Erythroblast (primary cell): Measurements from ENCODE around the gene TMIGD1.
"Not testable (repeated sequence)": the region's sequence is repeated elsewhere in the genome, so short reads cannot be mapped to it uniquely, and the experiment has no call there.

Experiments used
- DNase-seq, 2 experiments: peaks; one replicate each; lab custom pipeline; 2025; lab: John Stamatoyannopoulos, UW
- GATA1 ChIP-seq: IDR thresholded peaks from 2 replicates; pipeline ENCODE4 v1.6.1; 2011; ENCODE audit warnings: low read depth, mild to moderate bottlenecking, control low read depth, low read length, moderate library complexity
- POLR2A ChIP-seq: IDR thresholded peaks from 2 replicates; pipeline ENCODE4 v1.6.1; 2011; ENCODE audit warnings: mild to moderate bottlenecking, low read length

Gene TMIGD1

DNA sequence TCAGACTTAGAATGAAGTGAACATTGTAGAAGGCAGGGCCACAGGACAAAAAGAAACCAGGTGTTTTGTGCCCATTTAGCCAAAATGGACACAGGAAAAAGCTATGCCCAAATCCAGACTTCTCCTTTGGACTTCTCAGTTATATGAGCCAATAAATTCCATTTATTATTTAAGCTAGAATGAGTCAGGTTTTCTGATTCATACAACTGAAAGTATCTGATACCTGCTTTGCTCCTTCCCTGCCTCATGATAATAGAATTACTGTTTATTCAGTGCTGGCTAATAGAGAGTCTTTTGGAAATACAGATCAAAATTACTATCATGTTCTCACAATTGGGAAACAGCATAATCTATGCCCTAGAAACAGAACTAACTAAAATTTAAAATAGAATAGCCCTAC lies 36.1 kb upstream of the TMIGD1 start:
- TF ChIP-seq GATA1 (no peak), POLR2A (no peak)
- no peak for DNase-seq

DNA sequence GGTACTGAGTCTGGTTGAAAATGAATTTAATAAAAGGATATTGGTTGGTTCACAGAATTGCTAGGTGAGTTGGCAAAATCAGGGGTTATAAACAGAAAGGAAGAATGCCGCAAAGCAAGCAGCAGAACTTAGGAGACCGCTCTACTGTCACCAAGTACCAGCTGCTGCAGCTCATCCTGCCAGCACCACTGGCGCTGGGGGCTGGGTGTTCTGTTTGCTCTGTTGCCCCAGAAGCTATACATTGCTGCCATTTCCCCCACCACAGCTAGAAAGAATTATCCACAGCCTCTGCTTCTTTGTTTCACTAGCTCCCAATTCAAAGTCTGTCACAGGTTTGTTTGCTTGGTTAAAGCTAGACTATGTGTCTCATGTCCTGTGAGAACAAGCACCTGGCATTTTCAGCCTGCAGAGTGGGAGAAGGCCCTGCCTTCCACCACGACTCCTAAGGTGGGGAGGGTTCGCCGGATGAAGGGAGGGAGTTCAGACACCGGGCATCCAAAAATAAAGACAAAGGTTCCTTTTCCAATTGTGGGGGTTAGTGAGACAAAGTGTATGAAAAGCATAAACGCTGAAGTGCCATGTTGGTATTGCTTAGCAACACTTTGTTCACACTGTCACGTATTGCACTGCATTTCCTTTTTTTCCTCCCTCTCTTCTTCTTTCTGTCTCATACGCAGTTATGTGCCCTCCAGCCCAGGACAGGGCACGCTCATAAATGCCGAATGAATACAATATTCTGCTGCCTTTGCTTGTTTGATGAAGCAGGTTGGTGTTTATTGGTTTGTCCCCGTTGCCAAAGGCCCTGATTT lies 35.3 kb upstream of the TMIGD1 start:
- TF ChIP-seq POLR2A (no peak), GATA1 (no peak)
- no peak for DNase-seq

DNA sequence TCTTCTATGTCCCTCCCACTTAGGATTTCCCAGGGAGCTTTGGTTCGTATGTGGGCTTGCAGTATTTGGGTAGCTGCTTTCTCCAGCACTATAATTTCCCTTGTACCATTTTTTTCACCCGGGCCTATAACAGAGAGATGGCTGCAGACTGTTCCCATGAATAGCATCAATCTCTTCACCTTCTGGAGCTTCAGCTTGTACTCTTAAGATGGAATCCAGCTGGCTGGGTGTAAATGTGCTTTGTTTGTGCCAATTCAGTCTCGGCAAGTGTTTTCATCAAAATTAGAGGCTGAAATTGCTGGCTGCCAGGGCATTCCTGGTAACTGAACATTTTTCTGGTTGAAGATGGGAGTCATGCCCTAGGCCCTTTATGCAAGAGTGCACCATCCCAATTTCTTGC lies 32.7 kb upstream of the TMIGD1 start:
- DNase-seq: no peak
- TF ChIP-seq GATA1 (no peak), POLR2A (no peak)

DNA sequence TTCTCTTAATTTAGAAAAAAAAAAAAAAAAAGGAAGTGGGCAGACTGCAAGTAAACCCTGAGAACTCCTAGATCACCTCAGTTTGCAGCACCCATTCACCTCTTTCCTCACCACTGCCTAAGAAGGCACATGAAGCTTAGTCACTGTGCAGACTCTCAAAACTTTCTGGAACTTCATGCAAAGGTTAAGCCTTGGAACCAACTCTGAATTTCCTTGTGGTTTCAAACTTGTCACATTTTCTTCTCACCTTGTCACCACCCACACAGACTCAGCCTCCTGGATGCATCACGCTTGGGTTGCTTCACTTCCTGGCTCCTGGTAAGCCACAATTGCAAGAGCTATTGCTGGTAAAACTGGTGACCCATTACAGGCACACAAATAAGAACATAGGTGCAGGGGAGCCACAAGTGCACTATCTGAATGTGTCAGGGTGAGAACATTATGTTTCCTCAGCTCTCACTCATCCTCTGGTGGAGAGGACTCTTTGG lies 29.9 kb upstream of the TMIGD1 start:
- DNase-seq: no peak
- TF ChIP-seq POLR2A: no peak
- TF ChIP-seq GATA1: no peak

DNA sequence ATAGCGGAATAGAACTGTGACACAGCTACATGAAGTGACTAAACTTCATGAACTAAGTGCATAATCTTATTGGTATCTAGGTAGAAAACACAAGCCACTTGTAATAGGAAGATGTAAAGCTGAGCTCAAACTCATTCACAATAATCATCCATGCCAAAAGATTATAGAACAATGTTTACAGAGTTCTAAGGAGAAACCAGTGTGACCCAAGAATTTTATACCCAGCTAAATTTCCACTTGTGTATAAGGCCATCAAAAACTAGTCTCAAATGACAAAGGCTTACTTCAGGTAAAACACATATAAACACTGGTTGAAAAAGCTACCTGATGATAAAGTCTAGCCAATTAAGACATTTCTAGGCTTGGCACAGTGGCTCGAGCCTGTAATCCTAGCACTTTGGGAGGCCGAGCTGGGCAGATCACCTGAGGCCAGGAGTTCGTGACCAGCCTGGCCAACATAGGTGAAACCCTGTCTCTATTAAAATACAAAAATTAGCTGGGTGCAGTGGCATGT lies 28.0 kb upstream of the TMIGD1 start:
- DNase-seq: no peak
- TF ChIP-seq GATA1 (no peak), POLR2A (no peak)

DNA sequence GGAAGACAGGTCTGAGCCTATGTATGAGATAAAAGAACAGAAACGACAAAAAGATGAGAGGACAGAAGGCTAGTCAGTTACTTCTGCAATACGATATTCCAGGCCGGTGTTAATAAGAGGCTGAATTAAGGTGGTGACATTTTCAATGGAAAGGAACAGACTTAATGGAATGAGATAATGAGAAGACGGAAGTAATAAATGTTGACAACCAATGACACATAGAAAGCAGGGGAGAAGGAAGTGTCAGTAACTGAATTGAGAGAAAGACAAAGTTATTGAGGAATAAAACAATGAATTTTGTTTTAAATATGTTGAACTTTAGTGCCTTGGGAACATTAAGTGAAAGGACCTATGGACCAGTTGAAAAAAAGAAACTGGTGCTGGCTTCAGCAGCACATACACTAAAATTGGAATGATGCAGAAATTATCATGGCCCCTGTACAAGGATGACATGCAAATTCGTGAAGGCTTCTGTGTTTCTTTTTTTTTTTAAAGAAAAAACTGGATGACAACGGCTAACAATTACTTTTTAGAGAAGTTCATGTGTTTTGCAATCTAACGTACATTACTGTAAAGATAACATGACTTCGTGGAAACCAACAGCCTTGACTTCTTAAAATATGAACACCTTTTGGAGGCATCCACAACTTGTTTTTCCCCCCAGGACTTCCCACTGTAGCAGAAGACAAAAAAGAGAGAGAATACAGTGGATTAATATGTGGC lies 26.4 kb upstream of the TMIGD1 start:
- TF ChIP-seq GATA1 (no peak), POLR2A (no peak)
- DNase-seq: no peak

DNA sequence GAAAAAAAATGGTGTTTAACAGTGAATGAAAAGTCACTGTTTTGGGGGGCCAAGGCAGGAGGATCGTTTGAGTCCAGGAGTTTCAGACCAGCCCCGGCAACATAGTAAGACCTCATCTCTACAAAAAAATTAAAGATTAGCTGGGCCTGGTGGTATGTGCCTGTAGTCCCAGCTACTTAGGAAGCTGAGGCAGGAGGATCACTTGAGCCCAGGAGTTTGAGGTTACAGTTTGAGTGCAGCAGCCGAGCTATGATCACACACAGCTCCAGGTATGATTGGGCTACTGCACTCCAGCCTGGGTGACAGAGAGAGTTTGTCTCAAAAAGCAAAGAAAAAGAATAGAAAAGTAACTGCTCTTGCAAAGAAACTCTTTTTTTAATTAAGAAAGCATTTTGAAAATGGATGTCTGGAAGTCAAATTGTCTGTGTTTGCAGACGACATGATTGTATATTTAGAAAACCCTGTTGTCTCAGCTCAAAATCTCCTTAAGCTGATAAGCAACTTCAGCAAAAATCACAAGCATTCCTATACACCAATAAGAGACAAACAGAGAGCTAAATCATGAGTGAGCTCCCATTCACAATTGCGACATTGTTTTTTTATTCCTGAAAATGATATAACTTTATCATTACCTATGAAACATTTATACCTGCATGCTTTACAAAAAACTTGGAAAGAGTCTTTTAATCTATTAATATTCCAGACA lies 24.4 kb upstream of the TMIGD1 start:
- no peak for DNase-seq
- no peak for TF ChIP-seq GATA1
- TF ChIP-seq POLR2A: no peak

DNA sequence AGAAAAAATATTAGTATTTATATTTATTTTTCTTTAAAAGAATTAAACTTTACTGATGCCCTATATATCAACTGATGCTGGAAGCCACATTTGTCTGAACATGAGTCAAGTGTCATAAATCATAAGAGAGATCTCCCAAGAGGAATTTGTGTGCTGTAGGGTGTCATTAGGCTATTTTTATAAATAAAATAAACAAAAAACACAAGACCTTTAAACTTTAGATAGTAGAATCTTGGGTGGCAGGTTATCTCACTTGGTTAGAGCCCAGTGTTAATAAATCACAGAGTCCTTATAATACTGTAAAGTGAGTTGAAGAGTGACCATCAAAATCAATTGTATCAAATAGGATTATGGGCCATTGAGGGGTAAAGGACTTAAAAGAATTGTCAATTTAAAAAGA lies 23.6 kb upstream of the TMIGD1 start:
- DNase-seq: no peak
- TF ChIP-seq POLR2A (no peak), GATA1 (no peak)

DNA sequence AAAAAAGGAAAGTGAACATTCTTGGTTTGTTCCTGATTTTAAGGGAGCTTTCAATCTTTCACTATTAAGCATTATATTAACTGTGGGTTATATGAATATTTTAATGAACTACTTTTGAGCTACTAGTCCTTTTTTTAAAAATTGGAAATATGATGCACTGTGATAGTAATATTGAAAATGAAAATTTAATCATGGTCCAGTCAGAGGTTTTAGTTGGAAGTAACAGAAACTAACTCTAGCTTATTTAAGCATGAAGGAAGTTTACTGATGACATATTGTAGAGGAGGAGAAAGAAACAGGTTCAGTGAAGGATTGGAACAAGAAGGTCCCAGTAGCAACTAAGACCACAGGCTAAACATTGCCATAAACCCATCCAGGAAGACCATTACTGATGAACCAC lies 20.8 kb upstream of the TMIGD1 start:
- no peak for DNase-seq

DNA sequence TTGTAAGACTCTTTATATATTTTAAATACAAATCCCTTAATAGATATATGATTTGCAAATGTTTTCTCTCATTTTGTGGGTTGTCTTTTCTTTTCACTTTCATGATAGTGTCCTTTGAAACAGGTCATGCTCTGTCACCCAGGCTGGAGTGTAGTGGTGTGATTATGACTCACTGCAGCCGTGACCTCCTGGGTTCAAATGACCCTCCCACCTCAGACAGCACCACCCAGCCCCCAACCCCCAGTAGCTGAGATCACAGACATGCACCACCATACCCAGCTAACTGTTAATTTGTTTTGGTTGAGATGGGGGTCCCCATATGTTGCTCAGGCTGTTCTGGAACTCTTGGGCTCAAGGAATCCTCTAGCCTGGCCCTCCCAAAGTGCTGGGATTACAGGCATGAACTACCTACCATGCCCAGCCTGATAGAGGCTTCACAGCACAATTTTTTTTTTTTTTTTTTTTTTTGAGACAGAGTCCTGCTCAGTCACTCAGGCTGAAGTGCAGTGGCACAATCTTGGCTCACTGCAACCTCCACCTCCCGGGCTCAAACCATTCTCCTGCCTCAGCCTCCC lies 18.5 kb upstream of the TMIGD1 start:
- DNase-seq: no peak

More for the DNA sequence above, 20.8 kb upstream of the TMIGD1 start:
- no peak for TF ChIP-seq GATA1
- no peak for TF ChIP-seq POLR2A

DNA sequence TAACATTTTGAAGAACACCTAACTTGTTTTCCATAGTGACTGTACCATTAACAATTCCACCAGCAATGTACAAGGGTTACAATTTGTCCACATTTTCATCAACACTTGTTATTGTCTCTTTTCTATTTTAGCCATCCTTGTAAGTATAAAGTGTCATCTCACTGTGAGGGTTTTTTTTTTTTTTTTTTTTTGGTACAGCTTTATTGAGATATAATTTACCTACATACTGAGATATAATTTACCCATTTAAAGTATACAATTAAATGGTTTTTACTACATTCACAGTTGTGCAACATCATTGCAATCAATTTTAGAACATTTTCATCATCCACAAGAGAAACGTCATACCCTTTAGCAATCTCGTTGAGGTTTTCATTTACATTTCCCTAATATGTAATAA lies 17.9 kb upstream of the TMIGD1 start:
- no peak for DNase-seq
- no peak for TF ChIP-seq POLR2A
- no peak for TF ChIP-seq GATA1

More for the DNA sequence above, 18.5 kb upstream of the TMIGD1 start:
- no peak for TF ChIP-seq GATA1
- no peak for TF ChIP-seq POLR2A

DNA sequence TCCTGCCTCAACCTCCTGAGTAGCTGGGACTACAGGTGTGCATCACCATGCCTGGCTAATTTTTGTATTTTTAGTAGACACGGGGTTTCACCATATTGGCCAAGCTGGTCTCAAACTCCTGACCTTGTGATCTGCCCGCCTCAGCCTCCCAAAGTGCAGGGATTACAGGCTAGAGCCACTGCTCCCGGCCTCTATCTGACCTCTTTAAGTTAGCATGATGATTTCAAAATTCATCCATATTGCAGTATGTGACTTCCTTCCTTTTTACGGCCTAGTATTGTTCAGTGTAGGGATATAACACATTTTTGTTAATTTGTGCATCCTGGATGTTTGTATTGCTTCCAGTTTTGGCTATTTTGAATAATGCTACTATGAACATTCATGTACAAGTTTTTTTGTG lies 17.4 kb upstream of the TMIGD1 start:
- not testable (repeated sequence) for DNase-seq

DNA sequence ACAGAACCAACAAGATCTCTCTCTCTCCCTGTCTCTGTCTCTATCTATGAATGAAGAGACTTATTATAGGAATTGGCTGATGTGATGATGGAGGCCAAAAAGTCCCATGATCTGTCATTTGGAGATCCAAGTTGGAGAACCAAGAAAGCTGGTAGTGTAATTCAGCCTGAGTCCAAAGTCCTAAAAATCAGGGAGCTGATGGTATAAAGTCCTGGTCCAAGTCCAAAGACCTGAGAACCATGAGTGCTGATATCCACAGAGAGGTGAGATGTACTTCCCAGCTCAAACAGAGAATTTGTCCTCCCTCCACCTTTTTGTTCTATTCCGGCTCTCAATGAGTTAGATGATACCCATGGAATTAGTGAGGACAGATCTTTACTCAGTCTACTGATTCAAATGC lies 15.4 kb upstream of the TMIGD1 start:
- TF ChIP-seq GATA1: no peak
- TF ChIP-seq POLR2A: no peak
- no peak for DNase-seq
